Type B pancreatic cell (in vitro differentiated cells): ENCODE measurements around the gene PPP1R13B. TPM values are rescaled to one million over a fixed set of nuclear protein-coding genes. Genes with fewer than 3 reads are reported as not detected.

Experiments used
- DNase-seq: peaks from one replicate; pipeline ENCODE4 v3.0.0; 2021; ENCODE audit warnings: mixed read lengths; ENCODE audit not compliant: unreplicated experiment; ENCODE audit errors: extremely low spot score
- H3K27ac Mint-ChIP-seq: 2 replicates; pipeline ENCODE4 v1.8.0; 2021; ENCODE audit warnings: mild to moderate bottlenecking, mixed read lengths
- H3K27me3 Mint-ChIP-seq: 2 replicates; pipeline ENCODE4 v1.8.0; 2021; ENCODE audit warnings: mixed read lengths
- H3K36me3 Mint-ChIP-seq: 2 replicates; pipeline ENCODE4 v1.8.0; 2021; ENCODE audit warnings: mixed read lengths
- H3K4me1 Mint-ChIP-seq: one replicate; pipeline ENCODE4 v1.8.0; 2021; ENCODE audit warnings: mixed read lengths; ENCODE audit not compliant: unreplicated experiment
- H3K4me3 Mint-ChIP-seq: 2 replicates; pipeline ENCODE4 v1.8.0; 2021; ENCODE audit warnings: mild to moderate bottlenecking, mixed read lengths
- H3K9me3 Mint-ChIP-seq: 2 replicates; pipeline ENCODE4 v1.8.0; 2021; ENCODE audit warnings: mixed read lengths
- total RNA-seq: library from RNA; stranded (reverse); gene quantifications from 2 replicates; pipeline ENCODE4 v1.2.1, GENCODE V29; 2021; ENCODE audit warnings: low replicate concordance
- TF ChIP-seq, protein P1 (sequence below): fragments of 200-600 bp; sonication (generic); conservative IDR thresholded peaks from 2 replicates; pipeline ENCODE4 v1.5.0; 2021; ENCODE audit warnings: antibody characterized with exemption, mild to moderate bottlenecking

PPP1R13B gene
- total RNA-seq, 1 donor from 2014 or later: 20.4 TPM

DNA sequence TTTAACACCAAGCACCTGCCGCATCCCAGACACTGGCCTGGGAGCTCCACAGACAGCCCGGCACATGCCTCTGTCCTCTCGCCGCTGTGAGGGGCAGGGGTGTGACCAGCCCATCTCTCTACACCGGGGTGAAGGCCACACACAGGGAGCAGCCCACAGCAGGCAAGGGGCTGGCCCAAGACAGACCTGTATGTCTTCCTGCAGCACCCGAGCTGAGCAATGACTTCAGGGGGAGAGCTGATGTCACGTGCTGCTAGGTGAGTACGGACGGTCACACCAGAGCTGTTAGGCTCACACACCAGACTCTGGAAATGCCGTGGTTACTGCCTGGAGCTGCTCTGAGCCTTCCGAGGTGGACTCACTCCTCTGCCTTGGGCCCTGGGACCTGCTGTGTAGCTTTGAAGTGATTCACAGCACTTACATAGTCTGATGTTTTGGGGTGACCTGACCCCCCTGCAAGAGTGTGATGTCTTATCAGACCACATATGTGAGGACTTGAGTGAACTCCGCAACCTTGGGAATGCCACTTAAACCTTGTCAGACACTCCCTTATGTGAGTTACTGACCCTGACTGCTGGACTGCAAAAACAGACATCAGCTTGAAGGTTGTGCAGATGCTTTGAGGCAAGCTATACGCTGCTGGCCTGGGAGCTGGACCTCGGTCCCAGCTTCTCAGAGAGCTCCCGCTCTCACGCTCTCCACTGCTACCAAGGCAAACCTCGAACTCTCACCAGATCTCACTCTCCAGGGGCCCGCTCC lies 133.9 kb downstream of the PPP1R13B start:
- TF ChIP-seq, protein P1, sequence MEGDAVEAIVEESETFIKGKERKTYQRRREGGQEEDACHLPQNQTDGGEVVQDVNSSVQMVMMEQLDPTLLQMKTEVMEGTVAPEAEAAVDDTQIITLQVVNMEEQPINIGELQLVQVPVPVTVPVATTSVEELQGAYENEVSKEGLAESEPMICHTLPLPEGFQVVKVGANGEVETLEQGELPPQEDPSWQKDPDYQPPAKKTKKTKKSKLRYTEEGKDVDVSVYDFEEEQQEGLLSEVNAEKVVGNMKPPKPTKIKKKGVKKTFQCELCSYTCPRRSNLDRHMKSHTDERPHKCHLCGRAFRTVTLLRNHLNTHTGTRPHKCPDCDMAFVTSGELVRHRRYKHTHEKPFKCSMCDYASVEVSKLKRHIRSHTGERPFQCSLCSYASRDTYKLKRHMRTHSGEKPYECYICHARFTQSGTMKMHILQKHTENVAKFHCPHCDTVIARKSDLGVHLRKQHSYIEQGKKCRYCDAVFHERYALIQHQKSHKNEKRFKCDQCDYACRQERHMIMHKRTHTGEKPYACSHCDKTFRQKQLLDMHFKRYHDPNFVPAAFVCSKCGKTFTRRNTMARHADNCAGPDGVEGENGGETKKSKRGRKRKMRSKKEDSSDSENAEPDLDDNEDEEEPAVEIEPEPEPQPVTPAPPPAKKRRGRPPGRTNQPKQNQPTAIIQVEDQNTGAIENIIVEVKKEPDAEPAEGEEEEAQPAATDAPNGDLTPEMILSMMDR: no peak
- DNase-seq: no peak
- peak overlapping the region; percentile 64 for H3K27ac Mint-ChIP-seq
- H3K4me1 Mint-ChIP-seq: peaks cover 32% of the 10 kb centered on the region
- H3K9me3 Mint-ChIP-seq: no peaks in the 10 kb centered on the region
- peaks cover 6% of the 10 kb centered on the region for H3K36me3 Mint-ChIP-seq
- H3K27me3 Mint-ChIP-seq: peaks cover 3% of the 10 kb centered on the region
- peak overlapping the region; percentile 83 for H3K4me3 Mint-ChIP-seq

DNA sequence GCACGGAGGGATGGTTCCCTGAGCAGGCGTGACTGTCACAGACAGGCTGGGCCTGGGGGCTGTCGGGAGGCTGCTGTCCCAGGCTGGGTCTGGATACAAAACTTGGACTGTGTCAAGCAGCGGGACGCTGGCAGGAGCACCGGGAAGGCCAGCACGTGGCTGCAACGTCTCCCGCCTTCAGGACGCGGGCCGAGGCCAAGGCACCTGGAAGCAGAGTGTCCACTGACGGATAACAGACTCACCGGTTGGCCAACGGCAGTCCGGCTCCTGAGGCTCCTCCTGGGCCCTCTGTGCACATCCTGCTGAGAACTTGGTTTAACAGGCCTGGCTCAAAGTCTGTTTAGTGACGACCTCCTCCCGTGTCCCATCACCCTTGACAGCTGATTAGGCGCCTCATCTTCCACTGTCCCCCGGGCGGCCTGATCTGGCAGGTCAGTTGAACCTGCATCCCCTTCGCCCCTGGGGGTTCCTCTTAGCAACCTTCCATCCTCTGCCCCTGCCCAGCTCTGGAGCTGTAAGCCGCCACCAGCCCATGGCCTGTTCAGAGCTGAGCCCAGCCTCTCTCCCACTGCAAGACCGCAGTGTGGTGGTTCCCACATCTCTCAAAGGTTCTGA lies 134.6 kb downstream of the PPP1R13B start:
- Mint-ChIP-seq H3K9me3 (no peaks in the 10 kb centered on the region), H3K4me3 (peak overlapping the region; percentile 32), H3K4me1 (peaks cover 27% of the 10 kb centered on the region), H3K36me3 (peaks cover 6% of the 10 kb centered on the region), H3K27ac (peak overlapping the region; percentile 64), H3K27me3 (peaks cover 3% of the 10 kb centered on the region)
- TF ChIP-seq, protein P1: no peak
- no peak for DNase-seq

DNA sequence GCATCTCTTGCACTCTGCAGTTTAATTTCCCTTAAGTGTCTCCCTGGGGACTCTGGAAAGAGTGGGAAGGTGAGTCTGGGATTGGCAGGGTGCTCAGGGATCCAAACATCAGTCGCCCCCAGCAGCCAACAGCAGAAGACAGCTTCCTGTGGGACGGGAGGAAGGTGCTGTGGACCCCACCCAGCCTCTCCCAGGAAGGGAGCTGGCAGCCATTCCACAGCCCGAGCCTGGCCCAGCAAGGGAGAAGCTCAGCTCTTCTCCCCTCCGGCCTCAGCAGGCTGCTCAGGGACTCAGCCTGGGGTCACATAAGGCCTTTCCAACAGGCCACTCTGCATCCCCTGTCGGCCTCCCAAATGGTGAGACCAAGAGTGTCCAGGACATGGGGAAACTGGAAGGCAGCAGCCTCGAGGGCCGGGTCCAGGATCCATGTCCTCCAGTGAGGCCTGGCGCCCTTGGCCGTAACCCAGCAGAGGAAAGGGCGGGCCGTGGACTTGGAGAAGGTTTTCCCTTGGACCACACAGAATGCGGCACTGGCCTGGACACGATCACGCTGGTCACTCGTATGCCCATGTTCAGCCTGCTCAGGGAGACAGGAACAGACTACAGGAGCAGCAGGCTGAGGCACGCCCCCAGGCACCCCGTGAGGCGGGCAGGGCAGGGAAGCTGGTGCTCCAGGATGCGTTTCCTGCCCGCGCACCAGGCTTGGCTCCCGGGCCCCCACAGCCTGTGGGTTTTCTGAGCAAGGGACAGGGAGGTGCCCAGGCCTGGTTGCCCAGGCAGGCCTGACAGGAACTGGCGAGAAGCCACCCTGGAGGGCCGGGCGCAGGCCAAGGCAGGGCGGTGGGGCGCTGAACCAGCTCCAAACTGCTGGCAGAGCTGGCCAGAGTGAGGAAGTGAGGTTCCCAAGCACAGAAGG lies 135.6 kb downstream of the PPP1R13B start:
- H3K4me1 Mint-ChIP-seq: peaks cover 17% of the 10 kb centered on the region
- no peaks in the 10 kb centered on the region for H3K9me3 Mint-ChIP-seq
- H3K27ac Mint-ChIP-seq: no peak overlapping the region
- H3K36me3 Mint-ChIP-seq: peaks cover 6% of the 10 kb centered on the region
- TF ChIP-seq, protein P1: no peak
- H3K27me3 Mint-ChIP-seq: peaks cover 3% of the 10 kb centered on the region
- no peak for DNase-seq
- H3K4me3 Mint-ChIP-seq: no peak overlapping the region

DNA sequence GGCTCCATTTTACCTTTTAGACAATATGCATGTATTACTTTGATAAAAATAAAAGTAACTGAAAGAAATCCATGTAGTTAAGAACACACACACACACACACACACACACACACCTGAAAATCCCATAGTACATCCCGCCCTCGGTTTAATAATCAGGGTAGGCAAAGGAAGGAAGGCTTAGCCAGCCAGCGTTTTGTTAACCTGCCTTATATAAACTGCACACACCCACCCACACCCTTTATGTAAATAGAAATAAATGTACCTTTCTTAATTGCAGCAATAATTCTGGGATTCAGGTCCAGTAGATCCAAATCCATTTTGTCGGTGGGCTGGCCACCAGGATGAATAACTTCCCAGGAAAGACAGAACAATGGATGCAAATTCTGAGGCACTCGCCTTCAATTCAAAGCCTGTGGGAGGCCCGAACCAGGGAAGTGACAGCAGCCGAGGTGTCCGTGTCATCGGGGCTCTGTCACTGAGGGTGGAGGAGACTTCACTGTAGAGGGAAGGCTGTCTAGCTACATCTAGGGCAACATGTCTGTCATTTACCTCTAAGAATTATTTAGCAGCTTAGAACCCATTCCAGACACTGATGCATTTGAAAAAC lies 136.5 kb downstream of the PPP1R13B start:
- Mint-ChIP-seq H3K27ac (no peak overlapping the region), H3K36me3 (peaks cover 6% of the 10 kb centered on the region), H3K27me3 (peaks cover 3% of the 10 kb centered on the region), H3K4me3 (peak overlapping the region; percentile 25), H3K4me1 (peaks cover 15% of the 10 kb centered on the region), H3K9me3 (no peaks in the 10 kb centered on the region)
- TF ChIP-seq, protein P1: no peak
- DNase-seq: no peak

DNA sequence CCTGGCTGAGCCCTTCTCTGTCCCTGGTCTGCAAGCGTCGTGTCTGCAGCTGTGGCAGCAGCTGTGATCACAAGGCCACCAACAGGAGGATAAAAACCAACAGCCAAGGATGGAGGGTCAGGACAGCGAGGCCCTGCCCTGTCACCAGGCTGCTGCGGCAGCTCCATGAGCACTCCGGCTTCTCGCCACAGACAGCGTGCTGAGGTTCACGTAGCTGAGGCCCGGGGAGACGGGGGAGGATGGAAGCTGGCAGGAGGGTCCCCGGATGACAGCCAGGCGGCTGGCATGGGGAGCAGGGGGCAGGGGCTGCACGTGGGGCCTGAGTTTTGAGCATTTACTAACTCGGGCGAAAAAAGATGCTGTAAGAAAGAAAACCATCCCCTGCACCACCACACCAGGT lies 137.6 kb downstream of the PPP1R13B start:
- Mint-ChIP-seq H3K4me1 (peaks cover 14% of the 10 kb centered on the region), H3K4me3 (no peak overlapping the region), H3K36me3 (peaks cover 3% of the 10 kb centered on the region), H3K27ac (no peak overlapping the region), H3K27me3 (no peaks in the 10 kb centered on the region), H3K9me3 (no peaks in the 10 kb centered on the region)
- TF ChIP-seq, protein P1: no peak
- DNase-seq: no peak
